H9 (cell line): ENCODE data around the gene EPS8. TPM values are rescaled to one million over a fixed set of nuclear protein-coding genes. Genes with fewer than 3 reads are reported as not detected.

ENCODE experiments used
- DNase-seq: peaks from one replicate; pipeline ENCODE4 v3.0.0-alpha.2; 2017
- H2AFZ ChIP-seq: one replicate; pipeline ENCODE4 v1.6.1; 2013; ENCODE audit warnings: mild to moderate bottlenecking, low read length, control low read depth, moderate library complexity
- H2AK5ac ChIP-seq: 2 replicates; pipeline ENCODE4 v1.6.1; 2013; ENCODE audit warnings: low read length, control low read depth, mixed read lengths; ENCODE audit not compliant: insufficient read length
- H2BK120ac ChIP-seq: one replicate; pipeline ENCODE4 v1.6.1; 2013; ENCODE audit warnings: low read depth, mild to moderate bottlenecking, low read length, control low read depth, inconsistent platforms; ENCODE audit not compliant: poor library complexity, severe bottlenecking
- H2BK12ac ChIP-seq: 2 replicates; pipeline ENCODE4 v1.6.1; 2013; ENCODE audit warnings: low read length, control low read depth, mixed read lengths, low read depth; ENCODE audit not compliant: insufficient read length
- H2BK15ac ChIP-seq: 2 replicates; pipeline ENCODE4 v1.6.1; 2013; ENCODE audit warnings: low read depth, low read length, control low read depth
- H2BK20ac ChIP-seq: one replicate; pipeline ENCODE4 v1.6.1; 2013; ENCODE audit warnings: low read depth, mild to moderate bottlenecking, low read length, control low read depth, inconsistent platforms; ENCODE audit not compliant: poor library complexity, severe bottlenecking
- H2BK5ac ChIP-seq: 2 replicates; pipeline ENCODE4 v1.6.1; 2013; ENCODE audit warnings: low read length, control low read depth, mixed read lengths; ENCODE audit not compliant: insufficient read length
- H3K14ac ChIP-seq: 2 replicates; pipeline ENCODE4 v1.6.1; 2013; ENCODE audit warnings: low read length, control low read depth; ENCODE audit not compliant: insufficient read depth
- H3K18ac ChIP-seq: 2 replicates; pipeline ENCODE4 v1.6.1; 2013; ENCODE audit warnings: low read depth, mild to moderate bottlenecking, mixed read lengths, low read length, control low read depth; ENCODE audit not compliant: insufficient read length
- H3K23ac ChIP-seq: 2 replicates; pipeline ENCODE4 v1.6.1; 2013; ENCODE audit warnings: low read length, control low read depth, mixed read lengths, low read depth; ENCODE audit not compliant: insufficient read length
- H3K23me2 ChIP-seq: 2 replicates; pipeline ENCODE4 v1.6.1; 2013; ENCODE audit warnings: low read depth, mild to moderate bottlenecking, mixed read lengths, low read length, control low read depth; ENCODE audit not compliant: insufficient read length, poor library complexity, severe bottlenecking
- H3K27ac ChIP-seq: 2 replicates; pipeline ENCODE4 v1.5.1; 2013; ENCODE audit warnings: low read length, control low read depth, mixed read lengths, low read depth; ENCODE audit not compliant: insufficient read length
- H3K27me3 ChIP-seq: 2 replicates; pipeline ENCODE4 v1.6.1; 2013; ENCODE audit warnings: low read length, control low read depth, inconsistent platforms; ENCODE audit not compliant: insufficient read depth
- H3K4ac ChIP-seq: 2 replicates; pipeline ENCODE4 v1.6.1; 2013; ENCODE audit warnings: low read depth, mild to moderate bottlenecking, control low read depth, inconsistent platforms, low read length, moderate library complexity
- H3K4me1 ChIP-seq: 2 replicates; pipeline ENCODE4 v1.6.1; 2013; ENCODE audit warnings: low read length, control low read depth, inconsistent platforms; ENCODE audit not compliant: insufficient read depth
- H3K4me2 ChIP-seq: 2 replicates; pipeline ENCODE4 v1.6.1; 2013; ENCODE audit warnings: low read length, control low read depth, mixed read lengths; ENCODE audit not compliant: insufficient read length, insufficient read depth
- H3K56ac ChIP-seq: 2 replicates; pipeline ENCODE4 v1.6.1; 2013; ENCODE audit warnings: low read depth, mild to moderate bottlenecking, mixed read lengths, low read length, control low read depth; ENCODE audit not compliant: insufficient read length
- H3K79me1 ChIP-seq: 2 replicates; pipeline ENCODE4 v1.6.1; 2013; ENCODE audit warnings: low read depth, mild to moderate bottlenecking, moderate library complexity, low read length, control low read depth, inconsistent platforms; ENCODE audit not compliant: insufficient read depth, poor library complexity, severe bottlenecking
- H3K79me2 ChIP-seq: 2 replicates; pipeline ENCODE4 v1.6.1; 2013; ENCODE audit warnings: low read length, control low read depth, inconsistent platforms; ENCODE audit not compliant: insufficient read depth
- H3K9ac ChIP-seq: 2 replicates; pipeline ENCODE4 v1.6.1; 2013; ENCODE audit warnings: low read length, control low read depth, mixed read lengths; ENCODE audit not compliant: insufficient read length; ENCODE audit errors: extremely low read depth
- H3K9me3 ChIP-seq: one replicate; pipeline ENCODE4 v1.6.1; 2013; ENCODE audit warnings: low read depth, low read length, inconsistent platforms; ENCODE audit not compliant: control insufficient read depth
- H3T11ph ChIP-seq: one replicate; pipeline ENCODE4 v1.6.1; 2013; ENCODE audit warnings: mild to moderate bottlenecking, low read length, control low read depth, inconsistent platforms
- H4K20me1 ChIP-seq: one replicate; pipeline ENCODE4 v1.6.1; 2013; ENCODE audit not compliant: control insufficient read depth, insufficient read length, insufficient read depth
- H4K5ac ChIP-seq: 2 replicates; pipeline ENCODE4 v1.6.1; 2013; ENCODE audit warnings: low read depth, mild to moderate bottlenecking, mixed read lengths, low read length, control low read depth; ENCODE audit not compliant: insufficient read length
- H4K8ac ChIP-seq: replicated peaks from 2 replicates; pipeline ENCODE4 v1.6.1; 2013; ENCODE audit warnings: low read length, control low read depth, mixed read lengths, low read depth; ENCODE audit not compliant: insufficient read length
- H4K91ac ChIP-seq: 2 replicates; pipeline ENCODE4 v1.6.1; 2013; ENCODE audit warnings: low read depth, mild to moderate bottlenecking, moderate library complexity, mixed read lengths, low read length, control low read depth; ENCODE audit not compliant: insufficient read length
- H3K27ac Mint-ChIP-seq, 3 experiments: 2 replicates in 2 of 3; 3 replicates in 1 of 3; pipeline ENCODE4 v1.8.0; 2020 to 2021; ENCODE audit warnings: mixed read lengths in 3 of 3, mild to moderate bottlenecking in 1 of 3, moderate library complexity in 1 of 3
- H3K27me3 Mint-ChIP-seq: 2 replicates; pipeline ENCODE4 v1.8.0; 2021; ENCODE audit warnings: low read depth, mild to moderate bottlenecking, moderate library complexity, mixed read lengths
- H3K36me3 Mint-ChIP-seq, 3 experiments: 2 replicates in 2 of 3; 3 replicates in 1 of 3; pipeline ENCODE4 v1.8.0; 2020 to 2021; ENCODE audit warnings: low read depth in 3 of 3, mixed read lengths in 3 of 3; ENCODE audit not compliant: insufficient read depth in 1 of 3
- H3K4me1 Mint-ChIP-seq, 2 experiments: 2 replicates each; pipeline ENCODE4 v1.8.0; 2020; ENCODE audit warnings: mixed read lengths in 2 of 2
- H3K4me3 Mint-ChIP-seq, 2 experiments: 2 replicates in 1 of 2; 3 replicates in 1 of 2; pipeline ENCODE4 v1.8.0; 2020 to 2021; ENCODE audit warnings: mild to moderate bottlenecking in 2 of 2, mixed read lengths in 2 of 2, moderate library complexity in 1 of 2
- H3K9me3 Mint-ChIP-seq, 2 experiments: 2 replicates in 1 of 2; 3 replicates in 1 of 2; pipeline ENCODE4 v1.8.0; 2020; ENCODE audit warnings: mild to moderate bottlenecking in 2 of 2, mixed read lengths in 2 of 2, moderate library complexity in 1 of 2
- WGBS: extraction: QIAGEN DNeasy Blood & Tissue Kit; methylation state at CpG from one replicate; pipeline ENCODE4 v1.1.7; 2013; ENCODE audit warnings: missing lambda C conversion rate, low lambda C conversion rate, mixed read lengths; ENCODE audit not compliant: insufficient read length; ENCODE audit errors: extremely low coverage; 5-methylcytosine and 5-hydroxymethylcytosine counted together
- total RNA-seq: library from RNA; stranded (reverse); gene quantifications from 2 replicates; pipeline ENCODE4 v1.2.1, GENCODE V29; 2021
- TF ChIP-seq, protein P1 (sequence below): fragments of 200-600 bp; sonication (generic); conservative IDR thresholded peaks from 3 replicates; pipeline ENCODE4 v1.8.0; 2021; ENCODE audit warnings: antibody characterized with exemption, mild to moderate bottlenecking

EPS8 gene
- total RNA-seq, 1 experiment from 2014 or later, result 2.2 TPM

- Mint-ChIP-seq H3K4me3 (no peak overlapping the region), H3K27me3 (no peaks in the 10 kb centered on the region), H3K4me1 (no peaks in the 10 kb centered on the region), H3K27ac (no peak overlapping the region), H3K9me3 (no peaks in the 10 kb centered on the region), H3K36me3 (no peaks in the 10 kb centered on the region)
- no peak overlapping the region for H3K4ac ChIP-seq
- no peak overlapping the region for H4K8ac ChIP-seq
- no peak overlapping the region for H2BK5ac ChIP-seq
- H3K56ac ChIP-seq, result no peak overlapping the region
- DNase-seq, result no peak
- no peak overlapping the region for H4K91ac ChIP-seq
- no peak overlapping the region for H3K23ac ChIP-seq
- H3K79me1 ChIP-seq, result no peaks in the 10 kb centered on the region
- H2BK15ac ChIP-seq, result no peak overlapping the region
- no peak overlapping the region for H2BK20ac ChIP-seq
- no peak overlapping the region for H2AK5ac ChIP-seq
- no peaks in the 10 kb centered on the region for H3K4me1 ChIP-seq
- no peak overlapping the region for H2BK120ac ChIP-seq
- no peak overlapping the region for H3K4me2 ChIP-seq
- no peak overlapping the region for H3K27ac ChIP-seq
- no peaks in the 10 kb centered on the region for H3K27me3 ChIP-seq
- H2AFZ ChIP-seq, result no peak overlapping the region
- H3K14ac ChIP-seq, result no peak overlapping the region
- no peak overlapping the region for H2BK12ac ChIP-seq
- H4K5ac ChIP-seq, result no peak overlapping the region
- WGBS, result no CpG with 5 or more reads among the region's 1 CpG
- H3K18ac ChIP-seq, result no peak overlapping the region
- H4K20me1 ChIP-seq, result no peaks in the 10 kb centered on the region
- H3K9me3 ChIP-seq, result no peaks in the 10 kb centered on the region
- H3K23me2 ChIP-seq, result no peaks in the 10 kb centered on the region
- H3K9ac ChIP-seq, result no peak overlapping the region
- H3T11ph ChIP-seq, result no peak overlapping the region
- no peaks in the 10 kb centered on the region for H3K79me2 ChIP-seq
- TF ChIP-seq, protein P1, sequence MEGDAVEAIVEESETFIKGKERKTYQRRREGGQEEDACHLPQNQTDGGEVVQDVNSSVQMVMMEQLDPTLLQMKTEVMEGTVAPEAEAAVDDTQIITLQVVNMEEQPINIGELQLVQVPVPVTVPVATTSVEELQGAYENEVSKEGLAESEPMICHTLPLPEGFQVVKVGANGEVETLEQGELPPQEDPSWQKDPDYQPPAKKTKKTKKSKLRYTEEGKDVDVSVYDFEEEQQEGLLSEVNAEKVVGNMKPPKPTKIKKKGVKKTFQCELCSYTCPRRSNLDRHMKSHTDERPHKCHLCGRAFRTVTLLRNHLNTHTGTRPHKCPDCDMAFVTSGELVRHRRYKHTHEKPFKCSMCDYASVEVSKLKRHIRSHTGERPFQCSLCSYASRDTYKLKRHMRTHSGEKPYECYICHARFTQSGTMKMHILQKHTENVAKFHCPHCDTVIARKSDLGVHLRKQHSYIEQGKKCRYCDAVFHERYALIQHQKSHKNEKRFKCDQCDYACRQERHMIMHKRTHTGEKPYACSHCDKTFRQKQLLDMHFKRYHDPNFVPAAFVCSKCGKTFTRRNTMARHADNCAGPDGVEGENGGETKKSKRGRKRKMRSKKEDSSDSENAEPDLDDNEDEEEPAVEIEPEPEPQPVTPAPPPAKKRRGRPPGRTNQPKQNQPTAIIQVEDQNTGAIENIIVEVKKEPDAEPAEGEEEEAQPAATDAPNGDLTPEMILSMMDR, result no peak
Observed at GRCh38 chr12:15717940-15718567, 71.1 kb downstream of the EPS8 start.
